AG09309 (cell line): ENCODE measurements around the gene LRRC74B.
"Not testable (repeated sequence)": the region's sequence is repeated elsewhere in the genome, so short reads cannot be mapped to it uniquely, and the experiment has no call there.

Source experiments
- DNase-seq: peaks from one replicate; pipeline ENCODE4 v3.0.0-alpha.2; 2010; ENCODE audit warnings: low read depth
- H3K4me3 ChIP-seq: 2 replicates; pipeline ENCODE4 v1.5.1; 2011; ENCODE audit warnings: mild to moderate bottlenecking, low read depth, low read length, moderate library complexity; ENCODE audit not compliant: control insufficient read depth
- CTCF ChIP-seq: IDR thresholded peaks from 2 replicates; pipeline ENCODE4 v1.5.1; 2011; ENCODE audit warnings: mild to moderate bottlenecking, low read depth, low read length, inconsistent platforms; ENCODE audit not compliant: insufficient read depth, control insufficient read depth; ENCODE audit errors: missing control alignments

LRRC74B gene

GRCh38 chr22:20999350-21000206 lies 46.2 kb upstream of the LRRC74B start:
- no peak for TF ChIP-seq CTCF
- DNase-seq = no peak
- no peak overlapping the region for H3K4me3 ChIP-seq

DNA sequence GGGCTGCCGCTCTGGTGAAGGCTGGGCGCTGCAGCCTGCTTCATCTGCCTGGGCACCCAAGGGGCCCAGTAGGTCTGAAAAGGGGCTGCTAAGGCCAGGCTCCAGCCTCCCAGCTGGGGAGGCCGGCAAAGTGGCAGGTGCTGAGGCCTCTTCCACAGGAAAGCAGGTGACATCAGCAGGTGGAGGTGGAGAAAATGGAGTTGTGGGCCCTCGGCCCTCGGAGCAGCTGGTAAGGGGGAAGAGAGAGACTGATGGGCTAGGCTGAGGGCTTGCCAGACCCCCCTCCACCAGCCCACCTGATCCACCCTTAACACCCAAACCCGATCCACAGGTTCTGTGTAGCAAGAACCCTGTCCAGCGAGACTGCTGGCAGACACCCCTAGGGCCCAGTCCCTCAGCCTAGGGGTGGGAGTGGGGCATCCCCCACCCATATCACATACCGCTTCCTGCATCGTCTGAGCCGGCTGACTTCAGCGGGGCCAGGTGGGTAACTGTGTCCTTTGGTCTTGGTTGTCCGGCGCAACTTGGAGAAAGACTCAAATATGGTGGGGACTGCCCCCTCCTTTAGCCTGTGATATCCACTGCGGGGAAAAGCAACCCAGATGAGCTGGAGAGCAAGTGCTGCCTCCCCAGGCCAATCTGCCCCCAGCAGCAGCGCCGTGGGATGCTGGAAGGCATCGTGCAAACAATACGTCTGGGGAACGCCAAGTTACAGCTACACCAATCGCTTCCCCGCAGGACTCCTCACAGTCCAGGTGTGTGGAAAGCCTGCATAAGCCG lies 45.3 kb upstream of the LRRC74B start:
- TF ChIP-seq CTCF = no peak
- DNase-seq = no peak
- H3K4me3 ChIP-seq = peak overlapping the region; percentile 92

DNA sequence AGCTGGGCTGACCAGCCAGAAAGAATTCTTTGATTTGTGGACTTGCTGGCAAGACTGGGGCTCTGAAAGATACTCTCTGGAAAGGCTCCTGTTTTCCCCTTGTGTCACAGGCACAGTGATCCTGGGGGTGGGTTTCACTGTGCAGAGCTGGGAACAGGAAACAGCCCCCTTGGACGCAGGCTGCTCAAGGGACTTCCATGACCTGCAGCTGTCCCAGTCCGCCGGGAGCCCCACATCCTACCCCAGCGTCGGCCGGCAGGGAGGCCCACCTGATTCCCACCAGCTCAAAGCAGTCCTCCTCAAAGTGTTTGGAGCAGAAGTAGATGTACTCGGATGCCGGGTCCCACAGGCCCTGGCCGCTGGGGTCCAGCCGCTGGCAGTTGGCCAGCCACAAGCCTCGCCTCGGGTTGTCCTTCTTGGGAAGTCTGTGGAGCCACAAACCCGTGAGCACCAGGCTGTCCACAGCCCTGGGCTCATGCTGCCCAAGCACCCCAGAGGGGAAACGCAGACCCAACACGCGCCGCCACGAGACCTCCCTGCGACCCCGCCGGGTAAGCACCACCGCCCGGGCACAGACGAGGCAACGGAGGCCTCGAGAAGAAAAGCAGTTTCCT lies 44.7 kb upstream of the LRRC74B start:
- no peak for TF ChIP-seq CTCF
- peak overlapping the region; percentile 92 for H3K4me3 ChIP-seq
- no peak for DNase-seq

DNA sequence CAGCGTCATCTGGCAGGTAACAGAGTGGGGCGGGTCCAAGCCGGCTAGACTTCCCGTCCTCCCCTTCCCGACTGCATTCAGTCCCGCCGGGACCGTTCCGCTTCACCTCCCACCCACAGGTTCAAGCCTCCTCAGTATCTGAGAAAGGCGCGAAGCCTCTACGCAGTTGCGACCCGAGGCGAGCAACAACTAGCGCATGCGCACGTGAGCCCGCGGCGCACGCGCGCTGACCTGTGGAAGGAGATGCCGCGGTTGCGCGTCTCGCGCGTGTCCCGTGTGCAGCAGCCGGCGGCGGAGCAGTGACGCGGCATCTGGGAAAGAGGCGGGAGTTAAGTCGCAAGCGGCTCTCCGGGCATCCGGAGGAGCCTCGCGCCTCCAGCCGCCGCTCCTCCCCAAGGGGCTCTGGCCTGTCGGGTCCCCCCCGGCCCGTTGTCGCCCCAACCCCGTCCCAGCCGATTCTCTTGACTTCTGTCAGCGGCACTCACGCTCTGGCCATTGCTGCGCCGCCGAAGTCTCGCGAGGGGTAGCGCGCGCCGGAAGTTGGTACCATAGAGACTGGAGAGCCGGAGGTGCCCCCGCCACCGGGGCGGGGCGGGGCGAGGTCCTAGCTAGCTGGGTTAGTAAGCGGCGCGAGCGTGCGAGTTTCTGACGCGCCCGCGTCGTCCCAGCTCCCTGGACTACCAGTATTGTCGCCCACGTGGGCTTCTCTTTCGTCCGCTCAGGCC lies 44.0 kb upstream of the LRRC74B start, which contains the start of gene THAP7:
Gene THAP7, minus strand, starts transcription at position 518 of the 725 bp plus-strand sequence. Its CDS starts 207 bp downstream, at position 311.
- peak; percentile 70 for DNase-seq
- H3K4me3 ChIP-seq = peak within 1 kb of the TSS; percentile 92
- TF ChIP-seq CTCF = no peak

DNA sequence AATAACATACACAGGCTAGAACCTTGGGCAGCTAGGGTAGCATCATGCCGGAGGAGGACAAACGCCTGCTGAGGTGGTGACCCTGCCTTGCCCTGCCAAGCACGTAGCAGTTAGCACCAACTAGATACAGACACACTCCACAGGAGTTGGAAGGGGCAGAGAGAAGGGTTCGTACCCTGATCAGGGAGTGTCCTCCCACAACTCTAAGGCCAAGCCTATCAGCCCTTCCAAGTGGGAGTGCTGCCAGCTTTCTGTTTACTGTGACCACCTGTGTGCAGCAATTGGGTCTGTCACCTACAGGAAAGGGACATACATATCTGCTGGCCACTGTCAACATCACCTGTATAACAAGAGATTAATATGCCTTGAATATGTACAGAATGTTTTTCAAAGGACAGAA lies 42.0 kb upstream of the LRRC74B start:
- no peak for TF ChIP-seq CTCF
- no peak for DNase-seq
- no peak overlapping the region for H3K4me3 ChIP-seq

- H3K4me3 ChIP-seq, DNase-seq: not testable (repeated sequence)
Measured at GRCh38 chr22:21009208-21009607, 36.5 kb upstream of the LRRC74B start.
